GM21367 (cell line): ENCODE results near the gene WNT5B.

Source experiments
- ATAC-seq: cut with Tn5 transposase; IDR thresholded peaks from one replicate; pipeline ENCODE4 v1.9.1; 2021; ENCODE audit not compliant: unreplicated experiment

WNT5B gene

DNA sequence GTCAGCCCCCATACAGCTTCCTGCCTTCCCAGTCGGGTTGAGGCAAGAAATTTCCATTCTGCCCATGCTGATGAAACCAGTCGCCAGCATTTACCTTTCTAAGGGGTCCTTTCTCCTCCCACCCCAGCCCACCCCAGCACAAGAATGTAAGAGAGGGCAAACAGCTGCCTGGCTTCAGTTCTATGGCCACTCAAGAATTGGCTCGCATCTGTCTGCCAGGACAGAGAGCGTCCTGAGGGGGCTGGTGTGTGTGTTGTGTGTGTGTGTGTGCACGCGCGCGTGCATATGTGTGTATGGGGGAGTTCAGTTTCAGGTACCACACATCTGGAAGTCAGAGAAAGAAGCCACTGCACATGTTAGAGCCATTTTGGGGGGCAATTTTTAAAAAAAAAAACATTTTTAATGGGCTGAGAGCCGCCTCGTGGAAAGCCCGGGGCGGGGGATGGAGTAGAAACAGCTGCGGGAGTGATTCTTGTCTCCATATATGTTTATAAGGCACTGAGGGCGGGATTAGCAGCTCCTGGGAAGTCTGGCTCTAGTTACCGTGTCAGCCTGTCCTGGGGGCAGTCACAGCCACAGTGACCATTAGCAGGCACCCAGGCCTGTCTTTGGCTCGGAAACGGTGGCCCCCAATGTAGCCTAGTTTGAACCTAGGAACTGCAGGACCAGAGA lies at the start of gene WNT5B:
Gene WNT5B, plus strand, starts transcription at position 566 of the 672 bp plus-strand sequence. CDS start 2,124 bp downstream, outside the sequence.
- no peak for ATAC-seq

- no peak for ATAC-seq
Observed at GRCh38 chr12:1579651-1580435, 49.2 kb upstream of the WNT5B start.

DNA sequence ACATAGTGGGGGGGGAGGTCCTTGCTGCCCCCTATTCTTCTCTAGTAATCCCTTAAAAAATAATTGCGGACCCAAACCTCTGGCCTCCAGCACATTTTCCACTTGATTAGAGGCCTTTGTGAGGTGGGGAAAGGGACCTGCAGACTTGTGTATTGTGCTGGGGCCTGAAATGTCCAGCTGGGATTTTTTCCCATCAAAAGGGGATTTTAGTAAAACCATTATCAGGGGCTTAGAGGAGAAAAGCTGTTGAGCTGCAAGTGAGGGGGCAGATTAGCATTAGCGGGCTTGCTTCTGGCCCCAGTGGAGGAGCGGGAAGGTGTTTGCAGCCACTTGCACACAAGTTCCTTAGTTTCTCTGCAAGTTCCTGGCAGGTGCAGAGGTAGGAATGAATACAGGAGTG lies 48.5 kb upstream of the WNT5B start:
- no peak for ATAC-seq

DNA sequence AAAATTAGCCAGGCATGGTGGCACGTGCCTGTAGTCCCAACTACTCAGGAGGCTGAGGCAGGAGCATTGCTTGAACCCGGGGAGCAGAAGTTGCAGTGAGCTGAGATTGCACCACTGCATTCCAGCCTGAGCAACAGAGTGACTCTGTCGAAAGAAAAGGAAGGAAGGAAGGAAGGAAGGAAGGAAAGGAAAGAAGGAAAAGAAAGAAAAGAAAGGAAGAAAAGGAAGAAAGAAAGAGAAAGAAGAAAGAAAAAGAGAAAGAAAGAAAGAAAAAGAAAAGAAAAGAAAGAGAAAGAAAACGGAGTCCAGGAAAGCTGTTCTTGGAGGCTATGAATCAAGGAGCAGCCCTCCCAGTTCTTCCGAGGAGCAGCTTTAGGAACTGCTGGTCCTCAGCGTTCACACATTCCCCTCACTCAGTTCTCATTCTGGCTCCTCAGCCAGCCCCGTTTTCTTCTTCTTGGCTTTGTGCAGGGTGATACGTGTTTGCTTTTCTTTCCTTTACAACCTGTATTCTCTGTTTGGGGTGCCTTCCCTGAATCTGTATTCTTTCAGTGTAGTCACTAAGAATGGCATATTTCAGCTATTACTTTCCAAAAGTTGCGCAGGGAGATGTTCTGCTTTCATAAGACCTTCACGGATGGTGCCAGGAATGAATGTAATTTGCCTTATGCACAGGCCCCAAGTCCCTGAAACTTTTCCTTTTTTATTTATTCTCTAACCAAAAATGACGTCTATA lies 46.9 kb upstream of the WNT5B start:
- ATAC-seq: no peak

DNA sequence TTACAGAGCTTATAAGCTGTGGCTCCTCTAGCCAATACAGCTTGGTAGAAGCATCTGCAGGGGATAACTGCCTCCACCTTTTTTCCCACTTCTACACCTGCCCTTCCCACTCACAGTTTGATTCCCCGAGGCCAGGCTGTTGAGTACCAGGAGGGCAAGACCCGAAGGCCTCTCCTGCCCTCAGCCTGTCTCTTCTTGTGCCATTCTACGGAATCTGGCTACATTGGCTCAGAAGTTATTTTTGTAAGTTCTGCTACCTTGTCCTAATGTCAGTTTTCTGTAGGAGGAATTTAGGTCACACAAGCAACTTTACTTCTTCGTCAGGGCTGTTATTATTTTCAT lies 46.4 kb upstream of the WNT5B start:
- no peak for ATAC-seq

DNA sequence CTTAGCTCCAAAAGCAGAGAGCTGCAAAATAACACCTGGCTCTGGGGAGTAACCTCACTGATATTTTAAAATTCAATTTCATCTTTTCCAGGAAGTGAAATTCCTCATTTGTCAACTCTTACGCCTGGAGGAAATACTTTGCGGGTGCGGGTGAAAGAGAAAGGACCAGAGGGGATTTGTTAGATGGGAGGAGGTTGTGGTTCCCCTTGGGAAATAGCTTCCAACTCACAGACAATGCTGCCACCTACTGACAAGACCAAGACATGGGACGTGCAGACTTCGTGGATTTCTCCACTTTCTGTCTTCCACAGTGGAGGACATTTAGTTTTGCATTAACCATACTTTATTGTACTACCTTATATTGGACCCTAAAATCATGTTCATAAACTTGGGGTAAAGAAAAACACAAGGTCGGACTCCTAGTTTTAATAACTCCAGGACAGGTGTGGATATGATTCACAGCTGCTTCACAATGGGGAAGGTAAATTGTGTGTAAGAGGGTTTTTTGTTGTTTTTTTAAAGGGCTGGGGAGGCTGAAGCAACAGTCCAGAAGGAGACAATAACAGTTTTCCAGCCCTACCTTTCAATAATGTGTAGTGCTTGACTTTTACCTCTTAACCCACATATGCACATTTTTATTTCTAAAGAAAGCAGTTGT lies 45.5 kb upstream of the WNT5B start:
- peak; percentile 52 for ATAC-seq

DNA sequence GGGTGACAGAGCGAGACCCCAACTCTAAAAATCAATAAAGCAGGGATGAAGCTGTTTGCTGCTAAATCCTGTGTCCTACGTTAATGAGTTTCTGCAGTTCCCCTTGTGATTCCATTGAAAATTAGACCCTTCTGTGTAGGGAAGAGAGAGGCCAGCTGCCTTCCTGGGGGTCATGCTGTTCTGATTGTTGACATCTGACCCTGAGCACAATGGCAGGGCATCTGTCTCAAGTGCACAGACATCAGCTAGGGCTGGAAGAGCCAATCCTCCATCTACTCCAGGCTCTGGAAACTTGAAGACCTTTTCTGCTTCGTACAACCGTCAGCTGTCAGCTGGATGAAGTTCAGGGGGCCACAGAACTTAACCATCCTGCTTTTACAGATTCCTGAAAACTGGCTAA lies 44.7 kb upstream of the WNT5B start:
- ATAC-seq: no peak

GRCh38 chr12:1587927-1588574 lies 41.0 kb upstream of the WNT5B start:
- no peak for ATAC-seq

DNA sequence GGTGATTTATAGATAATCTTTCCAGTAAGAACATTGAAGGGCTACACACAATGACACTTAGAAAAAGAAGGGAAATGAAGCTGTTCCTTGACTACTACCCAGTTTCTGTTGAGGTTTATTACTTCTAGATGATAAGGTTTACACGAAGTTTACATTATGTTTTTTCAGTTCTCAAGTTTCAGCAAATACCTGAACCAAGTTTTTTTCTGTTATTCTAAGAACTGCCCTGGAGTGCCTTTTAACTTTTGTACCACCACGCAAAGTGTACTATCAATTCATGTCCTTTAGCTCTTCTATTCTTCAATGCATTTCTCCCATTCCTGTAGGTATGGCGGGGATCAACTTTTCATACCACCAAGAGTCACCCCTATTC lies 40.5 kb upstream of the WNT5B start:
- ATAC-seq: no peak

GRCh38 chr12:1590221-1590979 lies 38.6 kb upstream of the WNT5B start:
- no peak for ATAC-seq

- ATAC-seq: no peak
Observed at GRCh38 chr12:1591034-1591433, 38.0 kb upstream of the WNT5B start.

- no peak for ATAC-seq
Observed at GRCh38 chr12:1591543-1591942, 37.5 kb upstream of the WNT5B start.

DNA sequence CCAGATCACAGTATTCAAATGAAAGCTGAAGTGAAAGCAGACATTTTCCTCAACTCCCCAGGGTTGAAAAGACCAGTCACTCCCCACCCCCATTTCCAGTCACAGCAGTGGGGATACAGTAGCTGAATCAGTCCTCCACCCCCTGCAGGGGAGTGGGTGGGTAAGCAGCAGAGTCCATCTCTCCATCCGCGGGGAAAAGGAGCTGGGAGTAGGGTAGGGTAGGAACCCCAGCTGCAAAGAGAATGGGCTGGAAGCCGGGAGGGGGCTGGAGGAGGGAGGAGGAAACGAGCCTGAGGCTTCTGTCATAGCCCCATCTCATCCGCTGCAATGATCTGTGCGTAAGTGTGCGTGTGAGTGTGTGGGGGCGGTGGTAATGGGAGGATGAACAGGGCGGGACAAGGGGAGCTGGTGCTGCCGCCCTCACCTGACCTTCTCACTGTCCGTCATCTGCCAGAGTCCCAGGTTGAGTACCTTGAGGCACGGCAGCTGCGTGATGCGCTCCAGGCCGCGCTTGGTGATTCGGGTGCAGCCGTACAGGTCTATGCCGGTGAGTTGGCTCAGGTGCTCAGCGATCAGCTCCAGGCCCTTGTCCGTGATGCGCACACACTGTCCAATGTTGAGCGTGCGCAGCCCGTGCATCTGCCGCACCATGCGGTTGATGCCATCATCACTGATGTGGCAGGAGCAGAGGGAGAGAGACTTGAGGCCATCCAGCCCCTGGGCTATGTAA lies 36.4 kb upstream of the WNT5B start:
- ATAC-seq: no peak

GRCh38 chr12:1593174-1594005 lies 35.6 kb upstream of the WNT5B start:
- ATAC-seq: peak; percentile 18

DNA sequence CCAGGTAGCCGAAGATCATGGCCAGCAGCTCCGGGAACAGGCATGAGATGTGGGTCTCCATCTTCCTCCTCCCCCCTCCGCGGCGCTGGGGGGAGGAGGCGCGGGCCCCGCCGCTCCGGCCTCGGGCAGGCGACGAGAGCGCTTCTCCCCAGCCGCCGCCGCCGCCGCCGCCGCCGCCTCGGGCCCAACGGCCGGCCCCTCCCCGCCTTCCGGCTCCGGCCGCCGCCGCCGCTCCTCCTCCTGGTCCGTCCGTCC lies 35.1 kb upstream of the WNT5B start:
- no peak for ATAC-seq

- ATAC-seq: peak; percentile 44
Observed at GRCh38 chr12:1594261-1595025, 34.6 kb upstream of the WNT5B start, which contains the start of gene FBXL14. FBXL14 (minus strand) TSS chr12:1594581; CDS start chr12:1594066, 515 bp downstream.

GRCh38 chr12:1595026-1595561 lies 33.9 kb upstream of the WNT5B start:
- no peak for ATAC-seq
